HG03432 (cell line): ENCODE measurements around the gene PPP6R2.
"Not testable (repeated sequence)": the region's sequence is repeated elsewhere in the genome, so short reads cannot be mapped to it uniquely, and the experiment has no call there.

ENCODE experiments used
- ATAC-seq: cut with Tn5 transposase; IDR thresholded peaks from one replicate; pipeline ENCODE4 v1.9.1; 2021; ENCODE audit warnings: mild to moderate bottlenecking, moderate library complexity; ENCODE audit not compliant: unreplicated experiment

PPP6R2 gene

DNA sequence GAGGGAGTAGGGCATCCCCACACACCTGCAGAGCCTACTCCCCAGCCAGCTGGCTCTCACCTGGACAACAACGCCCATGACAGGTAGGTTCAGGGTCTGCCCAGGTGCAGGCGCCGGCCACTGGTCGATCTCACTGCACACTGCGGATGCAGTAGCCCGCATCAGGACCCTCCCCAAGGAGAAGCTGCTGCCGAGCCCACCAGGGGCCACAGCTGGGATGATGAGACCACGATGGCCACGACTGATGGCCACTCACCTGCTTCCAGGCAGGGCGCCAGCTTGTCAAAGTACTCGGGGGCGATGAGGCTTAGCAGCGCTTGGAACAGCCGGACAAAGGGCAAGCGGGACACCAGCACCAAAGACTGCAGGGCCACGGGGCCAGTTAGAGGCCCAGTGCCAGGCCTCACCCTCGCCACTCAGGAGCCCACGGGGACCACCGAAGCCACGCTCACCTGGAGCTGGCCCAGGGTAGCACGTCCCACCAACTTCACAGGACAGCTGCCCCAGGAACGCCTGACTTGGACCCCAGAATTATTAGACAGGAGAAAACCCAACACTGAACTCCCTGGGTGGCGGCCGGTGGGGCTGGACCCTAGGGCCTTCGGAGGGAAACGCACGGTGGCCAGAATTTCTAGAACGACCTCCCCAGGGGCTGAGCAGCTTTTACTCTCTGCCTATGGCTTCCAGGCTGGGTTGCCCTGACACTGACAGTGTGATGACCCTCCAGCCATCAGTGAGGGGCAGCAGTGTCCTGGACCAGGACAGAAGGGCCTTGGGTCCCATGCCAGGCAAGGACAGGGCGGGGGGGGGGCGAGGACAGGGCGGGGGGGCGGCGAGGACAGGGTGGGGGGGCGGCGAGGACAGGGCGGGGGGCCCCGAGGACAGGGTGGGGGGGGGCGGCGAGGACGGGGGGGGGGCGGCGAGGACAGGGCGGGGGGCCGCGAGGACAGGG is 26.7 kb upstream of the PPP6R2 start:
- no peak for ATAC-seq

- no peak for ATAC-seq
These were observed 25.9 kb upstream of the PPP6R2 start for GRCh38 chr22:50317178-50317577.

GRCh38 chr22:50317674-50318073 is 25.5 kb upstream of the PPP6R2 start:
- ATAC-seq = no peak

GRCh38 chr22:50318356-50318697 is 24.8 kb upstream of the PPP6R2 start:
- no peak for ATAC-seq

DNA sequence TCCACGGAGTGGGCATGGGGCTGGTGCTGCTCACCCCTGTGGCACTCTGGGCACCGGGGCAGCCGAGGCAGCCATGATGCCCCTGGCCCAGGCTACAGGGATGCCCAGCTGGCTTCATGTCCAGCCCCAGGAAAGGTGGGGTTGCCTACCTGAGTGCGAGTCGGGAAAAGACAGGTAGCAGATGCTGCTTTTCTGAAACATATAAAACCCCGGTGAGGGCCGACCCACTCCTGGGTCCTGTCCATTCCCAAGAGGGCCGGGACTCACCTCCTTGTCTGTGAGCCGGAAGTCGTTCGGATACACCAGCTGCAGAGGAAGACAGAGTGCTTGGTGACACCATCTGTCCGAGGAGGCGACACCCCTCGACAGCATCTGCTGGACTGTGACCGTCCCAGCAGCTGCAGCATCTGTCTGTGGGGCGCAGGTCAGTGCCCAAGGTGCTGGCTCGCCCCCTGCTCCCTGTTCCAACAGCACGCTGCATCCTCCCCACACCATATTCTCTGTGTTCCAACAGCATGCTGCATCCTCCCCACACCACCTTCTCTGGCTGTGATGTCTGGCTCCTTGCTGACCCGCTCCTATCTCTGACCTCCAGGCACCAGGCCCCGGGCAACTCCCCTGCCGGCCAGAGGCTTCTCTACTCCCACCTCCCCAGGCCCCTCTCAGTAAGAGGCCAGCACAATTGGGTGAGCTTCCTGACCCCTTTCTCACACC is 24.3 kb upstream of the PPP6R2 start:
- no peak for ATAC-seq

DNA sequence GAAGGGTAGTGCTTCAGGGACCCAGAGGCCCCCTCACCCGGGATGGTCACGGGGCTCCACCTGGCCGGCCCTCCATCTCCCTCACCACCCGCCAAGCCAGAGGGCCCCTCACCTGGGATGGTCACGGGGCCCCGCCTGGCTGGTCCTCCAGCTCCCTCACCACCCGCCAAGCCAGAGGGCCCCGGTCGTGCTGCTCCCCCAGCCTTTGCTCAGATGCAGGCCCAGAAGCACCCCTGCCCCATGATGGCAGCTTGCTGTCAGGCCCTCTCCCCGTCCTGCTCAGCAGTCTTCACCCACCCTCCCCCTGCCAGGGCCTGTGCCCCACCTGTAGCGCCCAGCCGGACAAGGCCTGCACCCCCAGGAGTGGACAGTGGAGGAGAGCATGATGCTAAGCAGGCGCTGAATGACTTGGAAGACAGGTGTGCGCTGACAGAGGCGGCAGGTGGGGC is 23.6 kb upstream of the PPP6R2 start:
- ATAC-seq = no peak

GRCh38 chr22:50320116-50320515 is 23.0 kb upstream of the PPP6R2 start:
- ATAC-seq = no peak

DNA sequence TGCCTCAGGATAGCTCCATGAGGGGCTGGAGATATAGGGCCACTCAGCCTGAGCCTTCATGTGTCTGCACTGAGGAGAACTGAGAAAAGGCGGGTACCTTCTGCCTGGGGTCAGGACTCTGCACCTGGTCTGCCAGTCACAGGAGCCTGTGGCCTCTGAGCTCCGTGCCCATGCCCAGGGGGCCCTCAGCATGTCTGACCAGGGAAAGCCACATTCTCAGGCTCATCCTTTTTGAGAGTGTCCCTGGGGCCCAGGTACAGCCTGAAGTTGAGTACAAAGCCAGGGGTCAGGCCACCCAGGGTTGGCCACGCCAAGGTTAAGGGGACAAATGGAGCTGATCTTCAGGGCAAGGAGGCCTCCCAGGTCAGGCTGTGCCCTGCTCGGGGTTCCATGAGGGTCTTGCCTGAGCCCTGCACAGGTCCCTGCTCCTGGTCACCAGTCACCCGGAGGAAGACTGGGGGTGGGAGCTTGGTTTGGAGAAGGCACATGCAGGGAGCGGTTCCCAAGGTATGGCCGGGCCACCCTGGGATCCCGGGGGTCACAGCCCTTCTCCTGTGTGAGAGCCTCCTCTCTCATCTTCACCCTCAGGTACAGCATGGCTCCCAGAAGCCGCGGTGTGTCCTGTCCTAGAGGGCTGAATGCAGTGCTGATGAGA is 22.3 kb upstream of the PPP6R2 start:
- ATAC-seq = no peak

DNA sequence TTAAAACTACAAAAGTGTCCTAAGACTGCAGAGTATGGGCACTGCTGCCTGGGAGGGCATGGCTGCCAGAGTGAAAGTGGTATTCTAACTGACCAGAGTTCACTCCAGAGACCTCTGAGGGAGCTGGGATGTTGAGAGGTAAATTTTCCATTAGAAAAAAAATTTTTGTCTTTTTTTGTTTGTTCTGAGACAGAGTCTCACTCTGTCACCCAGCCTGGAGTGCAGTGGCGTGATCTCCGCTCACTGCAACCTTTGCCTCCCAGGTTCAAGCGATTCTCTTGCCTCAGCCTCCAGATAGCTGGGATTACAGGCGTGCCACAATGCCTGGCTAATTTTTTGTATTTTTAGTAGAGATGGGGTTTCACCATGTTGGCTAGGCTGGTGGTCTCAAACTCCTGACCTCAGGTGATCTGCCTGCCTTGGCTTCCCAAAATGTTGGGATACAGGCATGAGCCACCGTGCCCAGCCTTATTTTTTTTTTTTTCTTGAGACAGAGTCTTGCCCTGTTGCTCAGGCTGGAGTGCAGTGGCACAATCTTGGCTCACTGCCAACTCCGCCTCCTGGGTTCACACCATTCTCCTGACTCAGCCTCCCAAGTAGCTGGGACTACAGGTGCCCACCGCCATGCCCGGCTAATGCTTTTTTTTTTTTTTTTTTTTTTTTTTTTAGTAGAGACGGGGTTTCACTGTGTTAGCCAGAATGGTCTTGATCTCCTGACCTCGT is 20.6 kb upstream of the PPP6R2 start:
- not testable (repeated sequence) for ATAC-seq

- no peak for ATAC-seq
These were observed 19.2 kb upstream of the PPP6R2 start for GRCh38 chr22:50323900-50324299.

DNA sequence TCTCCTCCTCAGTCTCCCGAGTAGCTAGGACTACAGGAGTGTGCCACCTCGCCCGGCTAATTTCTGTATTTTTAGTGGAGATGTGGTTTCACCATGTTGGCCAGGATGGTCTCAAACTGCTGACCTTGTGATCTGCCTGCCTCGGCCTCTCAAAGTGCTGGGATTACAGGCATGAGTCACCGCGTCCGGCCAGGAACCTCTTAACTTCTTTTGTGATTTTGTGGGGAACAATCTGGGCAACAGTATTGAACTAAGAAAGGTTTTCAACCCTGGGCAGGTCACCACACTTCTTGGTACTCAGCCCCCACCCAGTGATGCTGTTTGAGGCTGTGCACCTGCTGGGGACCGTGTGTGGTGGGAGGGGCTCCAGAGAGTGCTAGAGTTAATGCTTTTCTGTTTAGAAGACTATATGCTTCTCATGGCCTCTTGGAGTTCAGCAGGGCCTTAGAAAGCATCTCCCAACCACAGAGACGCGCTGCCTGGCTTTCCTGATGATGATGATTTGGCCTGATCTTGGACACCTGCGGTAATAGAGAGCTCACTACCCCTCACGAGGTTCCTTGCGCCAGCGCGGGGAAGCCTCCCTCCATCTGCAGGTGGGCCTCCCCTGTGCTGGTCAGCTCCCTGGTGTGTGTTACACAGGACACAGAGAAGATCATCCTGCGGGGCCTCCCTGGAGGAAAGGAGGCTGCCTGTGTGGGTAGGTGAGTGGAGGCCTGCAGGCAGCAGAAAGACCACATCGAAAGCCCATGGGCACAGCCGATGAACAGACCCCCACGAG is 17.5 kb upstream of the PPP6R2 start:
- no peak for ATAC-seq

GRCh38 chr22:50326225-50326955 is 16.7 kb upstream of the PPP6R2 start:
- no peak for ATAC-seq

DNA sequence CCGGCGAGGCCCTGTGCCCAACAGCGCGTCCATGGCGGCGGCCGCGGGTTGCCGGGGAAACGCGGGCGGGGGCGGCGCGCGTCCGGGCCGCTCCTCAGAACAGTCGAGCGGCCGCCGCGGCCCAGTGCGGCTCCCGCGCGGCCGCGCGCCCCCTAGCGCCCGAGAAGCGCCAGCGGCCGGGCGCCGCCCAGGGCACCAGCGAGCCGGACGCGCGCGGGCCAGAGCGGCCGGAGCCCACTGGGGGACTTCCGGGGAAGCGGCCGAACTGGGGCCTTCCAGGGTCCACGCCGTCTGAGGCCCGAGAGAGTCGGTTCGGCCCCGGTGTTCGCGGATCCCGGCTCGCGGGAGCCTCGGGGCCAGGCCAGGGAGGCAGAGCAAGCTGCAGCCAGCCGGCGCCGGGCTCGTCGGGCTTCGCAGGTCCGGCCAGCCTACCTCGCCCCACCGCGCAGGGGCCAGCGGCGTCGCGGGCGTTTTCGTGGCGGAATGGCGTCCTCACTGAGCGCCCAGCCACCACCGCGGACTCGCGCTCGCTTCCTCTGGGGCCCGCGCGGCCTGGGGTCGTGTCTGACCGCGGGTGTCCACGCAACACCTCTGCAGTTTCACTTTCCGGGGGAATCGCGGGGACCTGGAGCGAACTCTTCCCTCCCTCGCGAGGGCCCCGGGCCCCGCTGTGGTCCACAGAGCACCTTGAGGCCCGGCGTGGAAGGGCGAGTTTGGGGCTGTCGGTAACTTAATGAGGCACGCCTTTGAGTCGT is 16.0 kb upstream of the PPP6R2 start, which contains the start of gene DENND6B:
TSS of gene DENND6B (minus strand) at position 57 of the 755 bp plus-strand sequence. CDS start at position 33, 24 bp downstream.
- peak; percentile 88 for ATAC-seq

- ATAC-seq = no peak
These were observed 15.5 kb upstream of the PPP6R2 start for GRCh38 chr22:50327711-50328019.

- no peak for ATAC-seq
These were observed 13.9 kb upstream of the PPP6R2 start for GRCh38 chr22:50329236-50329635.

DNA sequence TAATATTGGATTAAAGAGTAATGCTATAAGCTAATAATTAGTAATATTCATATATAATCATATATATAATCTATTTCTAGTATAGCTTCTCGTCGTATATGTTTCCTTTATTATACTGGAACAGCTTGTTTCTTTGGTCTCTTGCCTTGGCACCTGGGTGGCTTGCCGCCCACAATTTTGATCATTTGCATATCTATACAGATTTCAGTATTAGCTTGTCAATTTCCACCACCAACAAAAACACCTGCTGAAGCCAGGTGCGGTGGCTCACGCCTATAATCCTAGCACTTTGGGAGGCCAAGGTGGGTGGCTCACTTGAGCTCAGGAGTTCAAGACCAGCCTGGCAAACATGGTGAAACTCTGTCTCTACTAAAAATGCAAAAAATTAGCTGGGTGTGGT is 8.7 kb upstream of the PPP6R2 start:
- not testable (repeated sequence) for ATAC-seq

DNA sequence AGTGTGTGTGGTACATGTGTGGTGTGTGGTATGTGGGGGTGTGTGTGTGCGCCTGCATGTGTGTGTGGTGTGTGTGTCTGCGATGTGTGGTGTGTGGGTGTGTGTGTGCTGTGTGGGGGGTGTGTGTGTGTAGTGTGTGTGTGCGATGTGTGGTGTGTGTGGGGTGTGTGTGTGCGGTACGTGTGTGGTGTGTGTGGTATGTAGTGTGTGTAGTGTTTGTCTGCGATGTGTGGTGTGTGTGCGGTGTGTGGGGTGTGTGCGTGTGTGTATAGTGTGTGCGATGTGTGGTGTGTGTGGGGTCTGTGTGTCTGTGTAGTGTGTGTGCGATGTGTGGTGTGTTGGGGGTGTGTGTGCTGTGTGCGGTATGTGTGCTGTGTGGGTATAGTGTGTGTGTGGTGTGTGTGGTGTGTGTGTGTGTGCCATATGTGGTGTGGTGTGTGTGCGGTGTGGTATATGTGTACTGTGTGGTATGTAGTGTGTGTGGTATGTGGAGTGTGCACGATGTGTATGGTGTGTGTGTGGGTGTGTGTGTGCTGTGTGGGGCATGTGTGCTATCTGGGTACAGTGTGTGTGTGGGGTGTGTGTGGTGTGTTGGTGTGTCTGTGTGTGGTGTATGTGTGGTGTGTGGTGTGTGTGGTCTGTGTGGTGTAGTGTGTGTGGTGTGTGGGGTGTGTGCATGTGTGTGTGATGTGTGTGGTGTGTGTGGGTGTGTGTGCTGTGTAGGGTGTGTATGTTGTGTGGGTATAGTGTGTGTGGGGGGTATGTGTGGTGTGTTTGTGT is 5.7 kb upstream of the PPP6R2 start:
- no peak for ATAC-seq

GRCh38 chr22:50338042-50338573 is 5.0 kb upstream of the PPP6R2 start:
- no peak for ATAC-seq
